Transverse colon (tissue), 4 donors: Measurements from ENCODE around the gene ZSWIM7. TPM values are rescaled to one million over a fixed set of nuclear protein-coding genes. Genes with fewer than 3 reads are reported as not detected.
A peak's percentile ranks its signal among the peaks of the same experiment; 100 is the strongest.

ENCODE experiments used
- DNase-seq: peaks from one replicate; pipeline ENCODE4 v3.0.0-alpha.2; 2019
- H3K27ac ChIP-seq, 4 donors: fragments of 200-600 bp; sonication (generic); 2 replicates each; pipeline ENCODE4 v1.5.1; 2016 to 2018; ENCODE audit warnings: inconsistent platforms in 4 of 4
- H3K27me3 ChIP-seq: fragments of 200-600 bp; sonication (generic); 2 replicates; pipeline ENCODE4 v1.5.1; 2017; ENCODE audit warnings: inconsistent platforms
- H3K36me3 ChIP-seq, 4 donors: fragments of 200-600 bp; sonication (generic); 2 replicates each; pipeline ENCODE4 v1.5.1; 2017 to 2019; ENCODE audit warnings: inconsistent platforms in 4 of 4
- H3K4me1 ChIP-seq, 4 donors: fragments of 200-600 bp; sonication (generic); 2 replicates each; pipeline ENCODE4 v1.5.1; 2017 to 2020; ENCODE audit warnings: inconsistent platforms in 4 of 4
- H3K4me3 ChIP-seq, 4 donors: fragments of 200-600 bp; sonication (generic); 1 replicate in 1 of 4; 2 replicates in 3 of 4; pipeline versions ENCODE4 v1.5.1 to v1.6.1; 2017 to 2019; ENCODE audit warnings: inconsistent platforms in 4 of 4
- H3K9me3 ChIP-seq, 2 donors: fragments of 200-600 bp; sonication (generic); 2 replicates each; pipeline ENCODE4 v1.5.1; 2017 to 2019; ENCODE audit warnings: inconsistent platforms in 2 of 2
- CTCF ChIP-seq, 5 experiments: fragments of 200-600 bp in 3 of 5; fragments of 450-650 bp in 2 of 5; sonication (generic) in 3 of 5; IDR thresholded peaks; 1 replicate in 2 of 5; 2 replicates in 3 of 5; pipeline ENCODE4 v1.5.1; 2016 to 2017; ENCODE audit warnings: antibody characterized with exemption in 5 of 5, inconsistent platforms in 3 of 5, mild to moderate bottlenecking in 2 of 5, moderate library complexity in 1 of 5
- EP300 ChIP-seq: sonication (generic); formaldehyde crosslinking; IDR thresholded peaks from one replicate; pipeline ENCODE4 v1.6.1; 2017; ENCODE audit warnings: antibody characterized with exemption, low read depth
- POLR2A ChIP-seq: fragments of 450-650 bp; IDR thresholded peaks from one replicate; pipeline ENCODE4 v1.6.1; 2016; ENCODE audit warnings: antibody characterized with exemption, mild to moderate bottlenecking, moderate library complexity
- POLR2AphosphoS5 ChIP-seq, 3 donors: sonication (generic); formaldehyde crosslinking; IDR thresholded peaks; one replicate each; pipeline ENCODE4 v1.6.1; 2016; ENCODE audit warnings: antibody characterized with exemption in 3 of 3
- WGBS, 2 donors: methylation state at CpG; one replicate each; pipeline ENCODE4 v1.1.5; 2018; ENCODE audit warnings: low coverage in 1 of 2; 5-methylcytosine and 5-hydroxymethylcytosine counted together
- in situ Hi-C, 4 donors: fragments of 200-750 bp; cut with MboI; loops; one replicate each; pipeline versions ENCODE4 v1.15.0 to v1.15.1; 2017; ENCODE audit warnings: low sequenced_read_pairs in 3 of 4, low pct_ligation_motif_present in 1 of 4, low pct_unique_long_range_greater_than_20kb in 1 of 4
- intact Hi-C: fragments of 100-400 bp; cut with DNase I; formaldehyde crosslinking; loops from one replicate; pipeline ENCODE4 v1.15.1; 2023; ENCODE audit warnings: low total_unique reads
- total RNA-seq, 4 donors: library from RNA; depleted of rRNA; stranded (reverse); fragments of >200 nt; gene quantifications; one replicate each; pipeline ENCODE4 v1.1.0, GENCODE V29; 2016

The ZSWIM7 gene
- total RNA-seq, 4 donors from 2014 or later: 3.6 to 19.5 (median 18.6) TPM

- peaks cover 0 to 55% (median 16%) of the 10 kb centered on the region in 4 donors for H3K36me3 ChIP-seq
- H3K9me3 ChIP-seq: no peaks in the 10 kb centered on the region
- no peak overlapping the region for H3K4me3 ChIP-seq
- in situ Hi-C loops (loop anchor here in 1 of 4 donors (25.0 kb wide), 1 partner anchor 88 kb away; no protein-coding TSS in a partner anchor), intact Hi-C loops (no loop called here)
- peaks cover 0 to 9% (median 0%) of the 10 kb centered on the region in 4 donors for H3K4me1 ChIP-seq
- WGBS, 2 donors: 63 to 86% methylated on average over 4 of the region's 4 CpGs
- H3K27me3 ChIP-seq: no peaks in the 10 kb centered on the region
- no peak overlapping the region for H3K27ac ChIP-seq
- DNase-seq: no peak
- TF ChIP-seq CTCF (IDR thresholded peaks at IDR 0.05) (no peak), EP300 (no peak), POLR2AphosphoS5 (IDR thresholded peaks at IDR 0.05) (no peak), POLR2A (no peak)
Observed at GRCh38 chr17:16023881-16024280, 24.4 kb upstream of the ZSWIM7 start.

- in situ Hi-C loops (loop anchor here in 1 of 4 donors (25.0 kb wide), 1 partner anchor 93 kb away; no protein-coding TSS in a partner anchor), intact Hi-C loops (no loop called here)
- peaks cover 0 to 2% (median 0%) of the 10 kb centered on the region in 4 donors for H3K4me1 ChIP-seq
- 77% methylated on average over 1 of the region's 1 CpG; no CpG with 5 or more reads in 1 of the 2 donors for WGBS, 2 donors
- no peak overlapping the region for H3K4me3 ChIP-seq
- H3K36me3 ChIP-seq: peaks cover 0 to 39% (median 0%) of the 10 kb centered on the region in 4 donors
- TF ChIP-seq POLR2A (no peak), CTCF (IDR thresholded peaks at IDR 0.05) (no peak), EP300 (no peak), POLR2AphosphoS5 (IDR thresholded peaks at IDR 0.05) (no peak)
- H3K27ac ChIP-seq: no peak overlapping the region
- H3K27me3 ChIP-seq: no peaks in the 10 kb centered on the region
- H3K9me3 ChIP-seq: no peaks in the 10 kb centered on the region
- DNase-seq: no peak
Observed at GRCh38 chr17:16019347-16019746, 19.8 kb upstream of the ZSWIM7 start.

- Histone ChIP-seq H3K36me3 (peaks cover 0 to 41% (median 2%) of the 10 kb centered on the region in 4 donors), H3K27me3 (no peaks in the 10 kb centered on the region), H3K9me3 (no peaks in the 10 kb centered on the region), H3K27ac (peak overlapping the region in 1 of 4 donors; percentile 7), H3K4me3 (no peak overlapping the region), H3K4me1 (peaks cover 0 to 20% (median 9%) of the 10 kb centered on the region in 4 donors)
- DNase-seq: no peak
- in situ Hi-C loops: loop anchor here in 1 of 4 donors (25.0 kb wide), 1 partner anchor 98 kb away; no protein-coding TSS in a partner anchor
- TF ChIP-seq POLR2AphosphoS5 (IDR thresholded peaks at IDR 0.05): no peak
- peak; percentile 42 to 60 (median 46) for TF ChIP-seq CTCF (IDR thresholded peaks at IDR 0.05)
- intact Hi-C loops: no loop called here
- WGBS, 2 donors: 46 to 63% methylated on average over 2 to 3 of the region's 3 CpGs
Observed at GRCh38 chr17:16013943-16014407, 14.5 kb upstream of the ZSWIM7 start.

GRCh38 chr17:16007439-16007838 is 7.9 kb upstream of the ZSWIM7 start:
- TF ChIP-seq POLR2A (no peak), POLR2AphosphoS5 (IDR thresholded peaks at IDR 0.05) (no peak), CTCF (IDR thresholded peaks at IDR 0.05) (no peak), EP300 (no peak)
- 92 to 100% methylated on average over 2 to 3 of the region's 3 CpGs for WGBS, 2 donors
- intact Hi-C loops: no loop called here
- no peak overlapping the region for H3K4me3 ChIP-seq
- no peaks in the 10 kb centered on the region for H3K9me3 ChIP-seq
- H3K4me1 ChIP-seq: peaks cover 0 to 18% (median 9%) of the 10 kb centered on the region in 4 donors
- no peaks in the 10 kb centered on the region for H3K27me3 ChIP-seq
- peaks cover 0 to 76% (median 33%) of the 10 kb centered on the region in 4 donors for H3K36me3 ChIP-seq
- DNase-seq: no peak
- in situ Hi-C loops: loop anchor here in 1 of 4 donors (25.0 kb wide), 1 partner anchor 105 kb away; no protein-coding TSS in a partner anchor
- H3K27ac ChIP-seq: no peak overlapping the region
